K562 (cell line): ENCODE results near the gene MEP1B.

ENCODE experiments used
- ATF7 ChIP-seq: fragments of 450-650 bp; IDR thresholded peaks from 2 replicates; pipeline ENCODE4 v1.7.1; 2014; ENCODE audit warnings: mild to moderate bottlenecking, moderate library complexity
- CLOCK ChIP-seq: fragments of 250-450 bp; sonication (Bioruptor Pico); IDR thresholded peaks from 2 replicates; pipeline ENCODE4 v1.4.0; 2020; ENCODE audit warnings: mild to moderate bottlenecking, moderate library complexity, borderline replicate concordance
- CTCF ChIP-seq, 3 experiments: IDR thresholded peaks in 2 of 3; conservative IDR thresholded peaks in 1 of 3; 2 replicates each; pipeline ENCODE4 v1.5.1; 2011 to 2012; ENCODE audit warnings: low read length in 3 of 3, mild to moderate bottlenecking in 3 of 3, control low read depth in 2 of 3, improper control_type of control experiment in 1 of 3, inconsistent platforms in 1 of 3, low read depth in 1 of 3, mixed read lengths in 1 of 3, moderate library complexity in 1 of 3; ENCODE audit not compliant: insufficient read depth in 2 of 3
- KDM5B ChIP-seq: fragments of 200-600 bp; sonication (generic); IDR thresholded peaks from 2 replicates; pipeline ENCODE4 v1.6.1; 2012; ENCODE audit warnings: low read depth, mild to moderate bottlenecking, moderate library complexity, low read length, control low read depth, inconsistent platforms; ENCODE audit not compliant: insufficient replicate concordance
- NR0B1 ChIP-seq: fragments of 450-650 bp; IDR thresholded peaks from one replicate; pipeline ENCODE4 v1.6.1; 2018; ENCODE audit warnings: mild to moderate bottlenecking, moderate library complexity; ENCODE audit not compliant: partially characterized antibody
- PTTG1 ChIP-seq: fragments of 450-650 bp; IDR thresholded peaks from 2 replicates; pipeline ENCODE4 v1.6.1; 2016; ENCODE audit warnings: low read depth, mild to moderate bottlenecking, missing genetic modification characterization, missing compliant biosample characterization
- RFX5 ChIP-seq: IDR thresholded peaks from 2 replicates; pipeline ENCODE4 v1.6.1; 2011; ENCODE audit warnings: low read depth, mild to moderate bottlenecking, improper control_type of control experiment, low read length
- SAFB2 ChIP-seq: fragments of 200-400 bp; formaldehyde crosslinking; IDR thresholded peaks from 2 replicates; pipeline ENCODE4 v1.6.1; 2018; ENCODE audit warnings: borderline replicate concordance, low read length, low read depth, moderate library complexity; ENCODE audit not compliant: severe bottlenecking

DNA sequence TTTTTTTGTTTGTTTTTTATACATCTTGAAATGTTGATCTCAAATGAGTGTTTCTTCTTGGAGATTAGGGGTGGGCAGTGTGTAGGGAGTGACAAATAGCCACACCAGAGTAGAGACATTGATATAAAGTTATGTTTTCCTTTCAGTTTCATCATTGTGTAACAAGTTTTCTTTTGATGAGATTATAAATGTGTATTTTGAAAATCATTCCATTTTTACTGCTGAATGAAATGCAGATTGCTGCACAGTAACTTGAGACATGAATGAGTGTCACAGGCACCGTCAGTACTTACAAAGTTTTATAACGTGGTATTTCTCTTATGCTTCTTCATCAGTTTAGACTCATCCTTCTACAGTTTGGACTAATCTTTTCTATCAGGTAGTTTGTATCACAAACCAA lies 370 bp downstream of the MEP1B start:
- TF ChIP-seq ATF7 (no peak), PTTG1 (tag) (no peak), SAFB2 (no peak), KDM5B (no peak), RFX5 (no peak), NR0B1 (no peak), CLOCK (no peak), CTCF (IDR thresholded peaks at IDR 0.05 in 2 of 3, conservative IDR thresholded peaks at IDR 0.05 in 1 of 3; ENCODE audit: insufficient read depth in 2 of 3, low read depth in 1 of 3, low read length in 3 of 3) (no peak)
